HL-60 (cell line): ENCODE data around the gene LRPAP1.

Experiments used
- POLR2AphosphoS5 ChIP-seq: IDR thresholded peaks from 2 replicates; pipeline ENCODE4 v1.6.1; 2012; ENCODE audit warnings: low read depth
- TF ChIP-seq, protein P1 (sequence below): IDR thresholded peaks from one replicate; pipeline ENCODE4 v1.5.1; 2011; ENCODE audit warnings: low read length, control low read depth, inconsistent platforms; ENCODE audit not compliant: insufficient read depth

DNA sequence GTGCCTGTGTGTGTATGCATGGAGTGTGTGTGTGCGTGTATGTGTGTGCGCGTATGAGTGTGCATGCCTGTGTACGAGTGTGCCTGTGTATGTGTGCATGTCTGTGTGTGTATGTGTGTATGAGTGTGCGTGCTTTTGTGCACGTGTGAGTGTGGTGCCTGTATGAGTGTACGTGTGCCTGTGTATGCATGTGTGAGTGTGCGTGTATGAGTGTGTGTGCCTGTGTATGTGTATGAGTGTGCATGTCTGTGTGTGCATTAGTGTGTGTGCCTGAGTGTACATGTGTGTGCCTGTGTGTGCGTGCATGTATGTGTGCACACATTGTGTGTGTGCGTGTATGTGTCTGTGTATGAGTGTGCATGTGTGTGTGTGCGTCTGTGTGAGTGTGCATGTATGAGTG, 63.4 kb downstream of the LRPAP1 start:
- TF ChIP-seq, protein P1, sequence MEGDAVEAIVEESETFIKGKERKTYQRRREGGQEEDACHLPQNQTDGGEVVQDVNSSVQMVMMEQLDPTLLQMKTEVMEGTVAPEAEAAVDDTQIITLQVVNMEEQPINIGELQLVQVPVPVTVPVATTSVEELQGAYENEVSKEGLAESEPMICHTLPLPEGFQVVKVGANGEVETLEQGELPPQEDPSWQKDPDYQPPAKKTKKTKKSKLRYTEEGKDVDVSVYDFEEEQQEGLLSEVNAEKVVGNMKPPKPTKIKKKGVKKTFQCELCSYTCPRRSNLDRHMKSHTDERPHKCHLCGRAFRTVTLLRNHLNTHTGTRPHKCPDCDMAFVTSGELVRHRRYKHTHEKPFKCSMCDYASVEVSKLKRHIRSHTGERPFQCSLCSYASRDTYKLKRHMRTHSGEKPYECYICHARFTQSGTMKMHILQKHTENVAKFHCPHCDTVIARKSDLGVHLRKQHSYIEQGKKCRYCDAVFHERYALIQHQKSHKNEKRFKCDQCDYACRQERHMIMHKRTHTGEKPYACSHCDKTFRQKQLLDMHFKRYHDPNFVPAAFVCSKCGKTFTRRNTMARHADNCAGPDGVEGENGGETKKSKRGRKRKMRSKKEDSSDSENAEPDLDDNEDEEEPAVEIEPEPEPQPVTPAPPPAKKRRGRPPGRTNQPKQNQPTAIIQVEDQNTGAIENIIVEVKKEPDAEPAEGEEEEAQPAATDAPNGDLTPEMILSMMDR: no peak
- TF ChIP-seq POLR2AphosphoS5: no peak
